T-helper 1 cell (primary cell): Measurements from ENCODE around the gene MTNR1B.

Source experiments
- DNase-seq, 5 donors: peaks; one replicate each; pipeline ENCODE4 v3.0.0-alpha.2; 2012 to 2020

The MTNR1B gene

GRCh38 chr11:92978271-92979111 is 9.0 kb downstream of the MTNR1B start:
- DNase-seq: no peak

- no peak for DNase-seq
Observed at GRCh38 chr11:92979176-92979575, 9.7 kb downstream of the MTNR1B start.

GRCh38 chr11:92980312-92980711 is 10.9 kb downstream of the MTNR1B start:
- DNase-seq: no peak

GRCh38 chr11:92981508-92982043 is 12.1 kb downstream of the MTNR1B start:
- no peak for DNase-seq

- no peak for DNase-seq
Observed at GRCh38 chr11:92986585-92986984, 17.1 kb downstream of the MTNR1B start.

GRCh38 chr11:92993004-92993403 is 23.6 kb downstream of the MTNR1B start:
- DNase-seq: no peak

GRCh38 chr11:93000511-93001476 is 31.3 kb downstream of the MTNR1B start:
- no peak for DNase-seq

GRCh38 chr11:93001806-93002205 is 32.4 kb downstream of the MTNR1B start:
- no peak for DNase-seq

GRCh38 chr11:93002380-93002779 is 32.9 kb downstream of the MTNR1B start:
- no peak for DNase-seq

- DNase-seq: no peak
Observed at GRCh38 chr11:93005239-93005638, 35.8 kb downstream of the MTNR1B start.

GRCh38 chr11:93013646-93014045 is 44.2 kb downstream of the MTNR1B start:
- no peak for DNase-seq

GRCh38 chr11:93016595-93016994 is 47.1 kb downstream of the MTNR1B start:
- no peak for DNase-seq

- DNase-seq: no peak
Observed at GRCh38 chr11:93017821-93018690, 48.6 kb downstream of the MTNR1B start.

GRCh38 chr11:93020248-93021046 is 51.0 kb downstream of the MTNR1B start:
- DNase-seq: no peak

- DNase-seq: no peak
Observed at GRCh38 chr11:93024369-93024768, 54.9 kb downstream of the MTNR1B start.

- DNase-seq: no peak
Observed at GRCh38 chr11:93025558-93026255, 56.3 kb downstream of the MTNR1B start.

- DNase-seq: no peak
Observed at GRCh38 chr11:93028960-93029522, 59.6 kb downstream of the MTNR1B start.

GRCh38 chr11:93031386-93031785 is 61.9 kb downstream of the MTNR1B start:
- no peak for DNase-seq
